ENCODE measurements around the gene DLL1. TPM values are rescaled to one million over a fixed set of nuclear protein-coding genes. Genes with fewer than 3 reads are reported as not detected.

DLL1 gene
- total and polyA plus RNA-seq, 9 of the 15 experiments (the other 6 are each of a cell fraction or from before 2014, with no cell fraction given): not detected

- no peaks in the 10 kb centered on the region for H3K36me3 ChIP-seq (ENCODE audit: control insufficient read depth, insufficient read depth, low read length)
- DNase-seq (ENCODE audit: extremely low read depth in 1 of 4, low spot score in 3 of 4) (no peak), ATAC-seq (no peak), FAIRE-seq (no peak)
- CTCF ChIA-PET (ENCODE audit: low intra/inter-chr PET ratio): no interaction called here
- no peaks in the 10 kb centered on the region for H3K9me3 ChIP-seq (replicated peaks; ENCODE audit: control insufficient read depth, insufficient read depth, low read depth, low read length)
- no peak overlapping the region for H3K4me2 ChIP-seq (ENCODE audit: insufficient read depth, low read length)
- H3K27ac ChIP-seq (ENCODE audit: extremely low read depth, low read depth, low read length): no peak overlapping the region
- H3K4me3 ChIP-seq: no peak overlapping the region
- POLR2A ChIA-PET: no interaction called here
- 0% methylated on average over 7 of the region's 7 CpGs for WGBS (ENCODE audit: insufficient coverage, low coverage, missing lambda C conversion rate)
- peaks cover 0 to 16% of the 10 kb centered on the region in 2 experiments; a peak in 1 of 5 replicates for H3K4me1 ChIP-seq (replicated peaks in 1 of 2; ENCODE audit: control insufficient read depth in 2 of 2, insufficient read depth in 2 of 2, low read length in 2 of 2)
- intact Hi-C loops (cut with micrococcal nuclease) (no loop called here), in situ Hi-C loops (cut with MboI) (no loop called here)
- H3K27me3 ChIP-seq (ENCODE audit: control insufficient read depth in 2 of 2, insufficient read depth in 2 of 2, low read length in 2 of 2): peaks cover 82 to 86% of the 10 kb centered on the region in 2 experiments
- H4K20me1 ChIP-seq (replicated peaks; ENCODE audit: control insufficient read depth, insufficient read depth, low read length): peaks cover 7% of the 10 kb centered on the region; the same call in 1 of the 2 replicates
- H3K9me1 ChIP-seq (ENCODE audit: control insufficient read depth, insufficient read depth, low read length): no peaks in the 10 kb centered on the region
- TF ChIP-seq NCOR1 (IDR thresholded peaks at IDR 0.05) (no peak), NFYB (IDR thresholded peaks at IDR 0.05; ENCODE audit: extremely low read depth, insufficient read length) (no peak), TCFL5 (CRISPR knock-in tag; conservative IDR thresholded peaks at IDR 0.05) (no peak), HDGF (IDR thresholded peaks at IDR 0.05) (no peak), ZBTB12 (CRISPR knock-in tag; IDR thresholded peaks at IDR 0.05) (no peak), YY1 (IDR thresholded peaks at IDR 0.05; ENCODE audit: borderline replicate concordance in 1 of 3, control insufficient read depth in 1 of 3, extremely low read depth in 1 of 3, insufficient read depth in 3 of 3, insufficient read length in 1 of 3, insufficient replicate concordance in 2 of 3, low read depth in 1 of 3, low read length in 2 of 3) (no peak), PHB2 (IDR thresholded peaks at IDR 0.05; ENCODE audit: low read depth) (no peak), POLR2AphosphoS2 (IDR thresholded peaks at IDR 0.05; ENCODE audit: low read length) (no peak), ZBTB1 (CRISPR knock-in tag; IDR thresholded peaks at IDR 0.05; ENCODE audit: borderline replicate concordance, low read depth) (no peak)
- H3K79me2 ChIP-seq (ENCODE audit: control insufficient read depth, insufficient read depth, low read length): no peaks in the 10 kb centered on the region
- H3K9ac ChIP-seq (ENCODE audit: insufficient read depth in 1 of 2, low read depth in 2 of 2, low read length in 2 of 2): no peak overlapping the region
- H2AFZ ChIP-seq (ENCODE audit: low read depth, low read length): no peak overlapping the region
- no TSS peak for BruUV-seq (replicated peaks)
Measured at GRCh38 chr6:170273681-170274080, 17.2 kb downstream of the DLL1 start.
